Measurements from ENCODE around the gene SPINK9. TPM values are rescaled to one million over a fixed set of nuclear protein-coding genes. Genes with fewer than 3 reads are reported as not detected.
A peak's percentile ranks its signal among the peaks of the same experiment; 100 is the strongest.

SPINK9 gene
- total RNA-seq, 1 experiment from 2014 or later, result not detected

- no peak for TF ChIP-seq ZNF219 (CRISPR knock-in tag; IDR thresholded peaks at IDR 0.05; ENCODE audit: borderline replicate concordance)
- TF ChIP-seq OVOL2 (CRISPR knock-in tag; IDR thresholded peaks at IDR 0.05; ENCODE audit: borderline replicate concordance), result no peak
- TF ChIP-seq ATF6 (CRISPR knock-in tag; IDR thresholded peaks at IDR 0.05), result no peak
- TF ChIP-seq ESRRA (CRISPR knock-in tag; IDR thresholded peaks at IDR 0.05; ENCODE audit: borderline replicate concordance), result no peak
- TF ChIP-seq GTF2I (CRISPR knock-in tag; conservative IDR thresholded peaks at IDR 0.05), result no peak
- TF ChIP-seq FOXJ3 (CRISPR knock-in tag; IDR thresholded peaks at IDR 0.05; ENCODE audit: borderline replicate concordance), result no peak
- no peak for TF ChIP-seq E2F4 (CRISPR knock-in tag; IDR thresholded peaks at IDR 0.05; ENCODE audit: borderline replicate concordance, low read depth)
- TF ChIP-seq NFATC4 (CRISPR knock-in tag; IDR thresholded peaks at IDR 0.05), result no peak
- no peak for TF ChIP-seq CDX4 (CRISPR knock-in tag; IDR thresholded peaks at IDR 0.05; ENCODE audit: borderline replicate concordance)
- no peak for TF ChIP-seq ZNF671 (CRISPR knock-in tag; IDR thresholded peaks at IDR 0.05)
- no peak for TF ChIP-seq USF1 (CRISPR knock-in tag; IDR thresholded peaks at IDR 0.05)
- TF ChIP-seq TP53 (CRISPR knock-in tag; IDR thresholded peaks at IDR 0.05), result no peak
- peak; percentile 58 for TF ChIP-seq USF2 (CRISPR knock-in tag; IDR thresholded peaks at IDR 0.05)
- TF ChIP-seq AFF4 (CRISPR knock-in tag; IDR thresholded peaks at IDR 0.05; ENCODE audit: borderline replicate concordance), result peak; percentile 48; the same call in 1 of the 2 replicates
- no peak for TF ChIP-seq ZBTB43 (CRISPR knock-in tag; IDR thresholded peaks at IDR 0.05)
- TF ChIP-seq E2F1 (CRISPR knock-in tag; IDR thresholded peaks at IDR 0.05), result no peak
- TF ChIP-seq CREB1 (CRISPR knock-in tag; IDR thresholded peaks at IDR 0.05), result no peak
- TF ChIP-seq CTCF (IDR thresholded peaks at IDR 0.05), result no peak
- TF ChIP-seq HMGA2 (CRISPR knock-in tag; IDR thresholded peaks at IDR 0.05), result no peak
- no peak for TF ChIP-seq ATF2 (CRISPR knock-in tag; IDR thresholded peaks at IDR 0.05; ENCODE audit: borderline replicate concordance, low read depth)
- no peak for TF ChIP-seq NR2C2 (CRISPR knock-in tag; IDR thresholded peaks at IDR 0.05)
- no peak for TF ChIP-seq TCF7 (CRISPR knock-in tag; IDR thresholded peaks at IDR 0.05; ENCODE audit: low read depth)
Measured at GRCh38 chr5:148383564-148384379, 48.4 kb downstream of the SPINK9 start, which contains the start of gene FBXO38 (continued).
